IPS DF 4.7 (cell line): ENCODE data around the gene LIMS1.
"Not testable (repeated sequence)": the region's sequence is repeated elsewhere in the genome, so short reads cannot be mapped to it uniquely, and the experiment has no call there.

Experiments used
- DNase-seq: peaks from one replicate; pipeline ENCODE4 v3.0.0-alpha.2; 2013; ENCODE audit warnings: low spot score; ENCODE audit errors: extremely low read depth

The LIMS1 gene

GRCh38 chr2:108633409-108633808 is 99.1 kb downstream of the LIMS1 start:
- no peak for DNase-seq

- no peak for DNase-seq
These were observed 99.7 kb downstream of the LIMS1 start for GRCh38 chr2:108634011-108634410.

DNA sequence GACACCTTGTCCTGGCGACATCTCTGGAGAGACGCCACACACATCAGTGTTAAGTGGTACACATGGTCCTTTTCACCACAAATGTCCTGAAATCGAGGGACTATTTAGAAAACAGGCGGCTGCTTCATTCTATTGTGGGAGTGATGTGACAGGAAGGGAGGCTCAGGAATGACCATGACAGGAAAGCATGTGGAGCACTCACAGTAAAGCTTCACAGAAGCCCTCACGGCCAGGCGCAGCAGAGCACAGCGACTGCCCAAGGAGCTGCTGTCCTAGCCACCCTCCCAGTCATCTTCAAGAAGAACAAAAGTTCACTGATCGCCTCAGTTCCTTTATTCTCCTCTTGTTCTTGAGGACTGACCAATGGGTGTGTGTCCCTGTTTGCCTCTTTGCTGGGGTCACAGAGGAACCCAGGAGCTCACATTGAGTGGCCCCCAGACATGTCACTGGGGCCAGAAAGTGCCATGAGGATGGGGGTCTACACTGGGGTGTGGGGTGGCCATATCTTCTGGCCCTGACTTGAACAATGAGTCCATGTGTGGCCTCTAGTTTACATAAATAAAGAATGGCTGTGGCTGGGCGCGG is 100.4 kb downstream of the LIMS1 start:
- DNase-seq = no peak

- no peak for DNase-seq
These were observed 101.5 kb downstream of the LIMS1 start for GRCh38 chr2:108635630-108636354.

DNA sequence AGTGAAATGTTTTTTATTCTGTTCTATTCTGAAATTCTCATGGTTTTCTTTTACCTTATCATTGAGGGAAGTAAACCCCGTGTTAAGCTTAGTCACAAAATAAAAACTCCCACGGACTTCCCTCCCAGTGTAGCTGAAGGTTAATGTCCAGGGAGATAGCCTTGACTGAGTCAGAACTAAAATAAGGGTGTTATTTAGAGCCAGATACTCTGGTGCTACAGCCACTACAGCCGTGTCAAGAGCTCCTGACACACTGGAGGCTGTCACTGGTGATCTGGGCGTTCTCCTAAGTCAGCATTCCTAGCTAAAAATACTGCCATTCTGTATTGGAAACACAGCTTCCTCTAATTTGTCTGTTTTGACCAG is 103.0 kb downstream of the LIMS1 start:
- DNase-seq = no peak

DNA sequence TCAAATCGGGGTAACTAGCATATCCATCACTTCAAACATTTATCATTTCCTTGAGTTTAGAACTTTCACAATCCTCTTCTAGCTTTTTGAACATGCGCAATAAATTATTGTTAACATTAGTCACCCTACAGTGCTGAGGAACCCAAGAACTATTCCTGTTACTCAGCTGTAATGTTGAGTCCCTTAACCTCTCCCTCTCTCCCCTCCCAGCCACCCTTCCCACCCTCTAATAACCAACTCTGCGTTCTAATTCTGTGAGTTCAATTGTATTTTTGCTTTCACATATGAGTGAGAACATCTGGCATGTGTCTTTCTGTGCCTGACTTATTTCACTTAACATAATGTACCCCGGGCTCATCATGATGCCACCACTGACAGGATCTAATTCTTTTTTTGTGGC is 106.5 kb downstream of the LIMS1 start:
- no peak for DNase-seq

DNA sequence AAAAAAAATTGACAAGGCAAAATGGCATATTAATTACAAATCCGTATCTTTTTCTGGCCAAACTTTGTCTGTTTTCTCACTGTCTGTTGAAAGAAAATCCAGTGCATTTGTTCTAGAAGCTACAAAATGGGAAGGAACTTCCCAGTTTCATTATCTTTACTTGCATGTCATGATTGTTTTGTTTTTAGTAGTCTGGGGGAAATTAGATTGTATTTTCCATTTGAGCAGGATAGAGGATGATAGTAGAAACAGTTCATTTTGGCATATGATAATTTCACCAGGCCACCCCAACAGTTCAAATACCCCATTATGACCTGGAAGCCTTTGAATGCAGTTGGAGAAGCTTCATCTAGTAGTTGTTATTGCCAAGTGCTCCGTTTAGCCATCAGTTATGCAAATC is 107.5 kb downstream of the LIMS1 start:
- no peak for DNase-seq

DNA sequence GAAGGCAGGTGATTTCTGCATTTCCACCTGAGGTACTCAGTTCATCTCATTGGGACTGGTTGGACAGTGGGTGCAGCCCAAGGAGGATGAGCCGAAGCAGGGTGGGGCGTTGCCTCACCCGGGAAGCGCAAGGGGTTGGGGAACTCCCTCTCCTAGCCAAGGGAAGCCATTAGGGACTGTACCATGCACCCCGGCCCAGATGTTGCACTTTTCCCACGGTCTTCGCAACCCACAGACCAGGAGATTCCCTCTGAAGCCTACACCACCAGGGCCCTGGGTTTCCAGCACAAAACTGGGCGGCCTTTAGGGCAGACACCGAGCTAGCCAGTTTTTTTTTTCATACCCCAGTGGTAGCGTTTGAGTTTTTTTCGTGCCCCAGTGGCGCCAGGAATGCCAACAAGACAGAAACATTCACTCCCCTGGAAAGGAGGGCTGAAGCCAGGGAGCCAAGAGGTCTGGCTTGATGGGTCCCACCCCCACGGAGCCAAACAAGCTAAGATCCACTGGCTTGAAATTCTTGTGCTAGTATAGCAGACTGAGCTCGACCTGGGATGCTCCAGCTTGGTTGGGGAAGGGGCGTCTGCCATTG is 109.1 kb downstream of the LIMS1 start:
- DNase-seq = no peak

DNA sequence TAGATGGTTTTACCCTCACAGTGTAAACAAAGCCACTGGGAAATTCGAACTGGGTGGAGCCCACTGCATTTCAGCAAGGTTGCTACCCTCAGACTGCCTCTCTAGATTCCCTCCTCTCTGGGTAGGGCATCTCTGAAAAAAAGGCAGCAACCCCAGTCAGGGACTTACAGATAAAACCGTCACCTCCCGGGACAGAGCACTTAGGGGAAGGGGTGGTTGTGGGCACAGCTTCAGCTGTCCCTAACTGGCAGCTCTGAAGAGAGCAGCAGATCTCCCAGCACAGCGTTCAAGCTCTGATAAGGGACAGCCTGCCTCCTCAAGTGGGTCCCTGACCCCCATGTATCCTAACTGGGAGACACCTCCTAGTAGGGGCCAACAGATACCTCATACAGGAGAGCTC is 109.6 kb downstream of the LIMS1 start:
- DNase-seq = not testable (repeated sequence)

DNA sequence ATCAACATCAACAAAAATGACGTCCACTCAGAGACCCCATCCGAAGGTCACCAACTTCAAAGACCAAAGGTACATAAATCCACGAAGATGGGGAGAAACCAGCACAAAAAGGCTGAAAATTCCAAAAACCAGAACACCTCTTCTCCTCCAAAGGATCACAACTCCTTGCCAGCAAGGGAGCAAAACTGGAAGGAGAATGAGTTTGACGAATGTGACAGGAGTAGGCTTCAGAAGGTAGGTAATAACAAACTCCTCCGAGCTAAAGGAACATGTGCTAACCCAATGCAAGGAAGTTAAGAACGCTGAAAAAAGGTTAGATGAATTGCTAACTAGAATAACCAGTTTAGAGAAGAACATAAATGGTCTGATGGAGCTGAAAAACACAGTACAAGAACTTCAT is 110.2 kb downstream of the LIMS1 start:
- not testable (repeated sequence) for DNase-seq

- DNase-seq = not testable (repeated sequence)
These were observed 114.5 kb downstream of the LIMS1 start for GRCh38 chr2:108648796-108649195.

GRCh38 chr2:108650465-108650864 is 116.2 kb downstream of the LIMS1 start:
- DNase-seq = not testable (repeated sequence)

GRCh38 chr2:108651468-108651867 is 117.2 kb downstream of the LIMS1 start:
- DNase-seq = not testable (repeated sequence)

DNA sequence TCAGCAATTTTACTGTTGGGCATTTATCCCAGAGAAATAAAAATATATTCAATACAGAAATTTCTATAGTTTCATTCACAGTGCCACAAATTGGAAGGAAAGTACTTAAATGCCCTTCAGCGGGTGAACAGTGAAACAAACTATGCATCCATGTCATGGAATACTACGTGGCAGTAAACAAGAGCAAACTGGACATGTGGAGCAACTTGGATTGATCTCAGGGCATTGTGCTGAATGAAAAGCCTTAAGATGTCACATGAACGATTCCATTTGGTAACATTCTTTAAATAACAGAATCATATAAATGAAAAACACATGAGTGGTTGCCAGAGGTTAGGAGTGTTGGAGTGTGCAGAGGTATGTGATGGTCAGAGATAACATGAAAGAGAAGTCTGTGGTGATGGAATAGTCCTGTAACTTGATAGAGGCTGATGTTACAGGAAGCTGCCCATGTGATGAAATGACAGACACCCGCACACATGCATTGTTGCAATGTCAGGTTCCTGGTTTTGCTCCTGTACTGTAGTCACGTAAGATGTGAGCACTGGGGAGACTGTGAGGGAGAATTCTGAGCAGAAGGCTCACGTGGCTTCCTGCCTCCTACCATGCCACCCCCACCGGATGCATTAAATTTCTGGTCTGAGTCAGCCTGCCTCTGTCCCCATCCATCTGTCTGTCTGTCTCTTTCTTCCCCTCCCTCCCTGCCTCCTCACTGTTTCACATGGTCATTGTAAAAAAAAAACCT is 118.1 kb downstream of the LIMS1 start:
- DNase-seq = not testable (repeated sequence)

DNA sequence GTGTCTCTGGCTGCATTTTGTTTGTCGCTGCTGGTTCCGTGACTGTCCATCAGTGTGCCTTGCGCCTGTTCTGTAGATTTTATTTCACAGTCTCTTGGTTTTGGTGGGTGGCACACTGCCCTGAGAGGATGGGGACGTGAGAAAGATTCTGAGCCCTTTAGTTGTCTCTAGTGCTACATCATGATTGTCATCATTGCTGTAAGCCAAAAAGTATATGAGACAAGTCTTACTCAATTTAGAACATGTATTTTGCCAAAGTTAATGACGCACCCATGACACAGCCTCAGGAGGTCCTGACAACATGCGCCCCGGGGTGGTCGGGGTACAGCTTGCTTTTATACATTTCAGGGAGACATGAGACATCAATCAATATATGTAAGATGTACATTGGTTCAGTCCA is 119.2 kb downstream of the LIMS1 start:
- DNase-seq = not testable (repeated sequence)

DNA sequence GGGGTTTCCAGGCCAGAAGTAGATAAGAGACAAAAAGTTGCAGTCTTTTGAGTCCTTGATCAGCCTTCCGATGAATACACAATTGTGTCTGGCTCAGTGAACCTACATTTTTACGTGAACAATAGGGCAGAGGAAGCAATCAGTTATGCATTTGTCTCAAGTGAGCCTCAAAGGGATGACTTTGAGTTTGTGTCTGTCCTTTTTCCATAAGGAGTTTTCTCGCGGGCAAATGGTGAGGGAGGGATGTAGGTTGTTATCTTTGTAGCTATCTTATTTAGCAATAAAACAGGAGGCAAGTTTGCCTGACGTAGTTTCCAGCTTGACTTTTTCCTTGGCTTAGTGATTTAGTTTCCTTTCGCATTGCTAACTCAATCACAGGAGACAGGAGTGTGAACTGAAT is 119.6 kb downstream of the LIMS1 start:
- DNase-seq = not testable (repeated sequence)

DNA sequence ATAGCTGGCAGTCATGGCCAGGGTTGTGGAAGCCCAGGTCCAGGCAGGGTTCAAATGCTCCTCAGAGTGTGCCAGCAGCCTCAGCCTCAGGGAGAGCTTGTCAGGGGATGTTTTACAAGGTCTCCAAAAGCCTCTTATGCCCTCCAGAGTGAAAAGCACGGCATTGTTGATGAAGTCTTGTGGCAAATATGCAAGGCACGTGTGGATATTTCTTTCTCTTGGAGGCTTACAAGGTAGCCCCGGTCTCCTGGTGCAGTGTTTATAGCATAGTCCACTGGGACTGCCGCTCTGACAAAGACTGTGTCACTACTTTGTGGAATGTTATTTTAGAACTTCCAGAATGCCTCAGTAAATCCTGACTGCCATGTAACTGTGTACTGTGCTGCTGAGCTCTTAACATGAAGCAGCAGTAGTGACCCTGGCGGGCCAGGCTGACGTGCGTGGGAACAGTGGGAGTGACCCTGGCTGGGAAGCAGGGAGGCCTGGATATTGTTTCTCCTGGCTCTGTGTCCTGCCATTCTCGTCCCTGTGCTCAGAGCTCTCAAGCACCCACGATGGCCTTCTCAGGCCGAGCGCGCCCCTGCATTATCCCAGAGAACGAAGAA is 120.4 kb downstream of the LIMS1 start:
- DNase-seq = not testable (repeated sequence)

DNA sequence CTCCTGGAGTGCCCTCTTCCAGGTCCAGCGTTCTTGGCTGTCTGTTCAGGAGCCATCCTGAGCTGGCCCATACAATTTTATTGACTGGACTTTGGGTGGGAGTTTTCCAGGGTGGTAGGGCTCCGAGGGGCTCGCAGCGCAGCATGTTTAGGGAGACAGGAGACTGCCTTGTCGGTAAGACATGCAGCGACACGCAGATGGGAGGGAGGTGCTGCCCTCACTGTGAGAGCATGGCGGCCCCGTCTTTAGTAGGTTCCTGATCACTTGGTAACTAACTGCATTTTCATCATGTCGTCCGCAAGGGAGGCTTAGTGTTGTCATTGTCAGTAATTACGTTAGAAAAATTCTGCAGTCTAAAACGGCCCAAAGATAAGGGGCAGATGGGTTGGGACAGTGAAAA is 121.0 kb downstream of the LIMS1 start:
- not testable (repeated sequence) for DNase-seq

- not testable (repeated sequence) for DNase-seq
These were observed 122.0 kb downstream of the LIMS1 start for GRCh38 chr2:108656282-108656681.

- DNase-seq = not testable (repeated sequence)
These were observed 123.2 kb downstream of the LIMS1 start for GRCh38 chr2:108657517-108657916.

- not testable (repeated sequence) for DNase-seq
These were observed 124.3 kb downstream of the LIMS1 start for GRCh38 chr2:108658553-108658952.

DNA sequence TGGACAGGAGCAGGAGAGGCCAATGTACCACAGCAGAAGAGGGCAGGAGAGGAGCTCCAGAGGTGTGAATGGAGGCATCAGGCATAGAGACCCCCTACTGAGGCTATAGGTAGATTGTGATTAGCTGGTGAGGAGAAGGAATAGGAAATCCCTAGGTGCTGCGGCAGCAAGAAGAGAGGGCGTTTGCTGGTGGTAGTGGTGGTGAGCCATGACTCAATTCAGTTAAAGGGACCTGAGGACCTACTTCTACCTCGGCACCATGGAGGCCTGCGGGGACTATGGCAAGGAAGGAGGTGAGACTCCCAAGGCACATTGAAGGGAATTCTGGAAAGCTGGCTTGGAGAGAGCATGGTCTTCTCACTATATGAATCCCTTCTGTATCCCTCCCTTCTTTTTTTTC is 127.2 kb downstream of the LIMS1 start:
- not testable (repeated sequence) for DNase-seq
